Stimulated activated CD4-positive, alpha-beta T cell treated with anti-CD3 and anti-CD28 coated beads, Interleukin-15, amount 100 ng/mL, for 24 hours (primary cell): ENCODE measurements around the gene WASHC1.
"Not testable (repeated sequence)": the region's sequence is repeated elsewhere in the genome, so short reads cannot be mapped to it uniquely, and the experiment has no call there.

Experiments used
- DNase-seq: peaks from one replicate; pipeline ENCODE4 v3.0.0-alpha.2; 2020

Gene WASHC1

GRCh38 chr9:29356-29755 is at the start of gene WASHC1:
Gene WASHC1 (minus strand): TSS chr9:29456. CDS start chr9:24999, 4,457 bp downstream.
- DNase-seq, result not testable (repeated sequence)

GRCh38 chr9:78333-78732 is 49.1 kb upstream of the WASHC1 start:
- DNase-seq, result not testable (repeated sequence)

GRCh38 chr9:76389-76788 is 47.1 kb upstream of the WASHC1 start:
- not testable (repeated sequence) for DNase-seq

GRCh38 chr9:73900-74525 is 44.8 kb upstream of the WASHC1 start:
- DNase-seq, result not testable (repeated sequence)

- peak; percentile 30 for DNase-seq
These were observed 44.0 kb upstream of the WASHC1 start for GRCh38 chr9:73076-73899.

GRCh38 chr9:63031-63629 is 33.9 kb upstream of the WASHC1 start:
- DNase-seq, result peak; percentile 35

GRCh38 chr9:52678-53077 is 23.4 kb upstream of the WASHC1 start:
- DNase-seq, result not testable (repeated sequence)

GRCh38 chr9:48190-48842 is 19.1 kb upstream of the WASHC1 start:
- DNase-seq, result not testable (repeated sequence)

GRCh38 chr9:46639-47271 is 17.5 kb upstream of the WASHC1 start:
- not testable (repeated sequence) for DNase-seq

- not testable (repeated sequence) for DNase-seq
These were observed 16.9 kb upstream of the WASHC1 start for GRCh38 chr9:46164-46563.

GRCh38 chr9:45180-45878 is 16.1 kb upstream of the WASHC1 start:
- DNase-seq, result not testable (repeated sequence)

GRCh38 chr9:44416-44815 is 15.2 kb upstream of the WASHC1 start:
- not testable (repeated sequence) for DNase-seq

GRCh38 chr9:43636-44035 is 14.4 kb upstream of the WASHC1 start:
- DNase-seq, result not testable (repeated sequence)

- DNase-seq, result not testable (repeated sequence)
These were observed 13.9 kb upstream of the WASHC1 start for GRCh38 chr9:43116-43515.

GRCh38 chr9:41819-42218 is 12.6 kb upstream of the WASHC1 start:
- DNase-seq, result not testable (repeated sequence)

- not testable (repeated sequence) for DNase-seq
These were observed 12.0 kb upstream of the WASHC1 start for GRCh38 chr9:41261-41676.

GRCh38 chr9:32308-32707 is 3.1 kb upstream of the WASHC1 start:
- DNase-seq, result not testable (repeated sequence)

GRCh38 chr9:28775-29174 is 481 bp downstream of the WASHC1 start:
- DNase-seq, result not testable (repeated sequence)

- not testable (repeated sequence) for DNase-seq
These were observed 7.6 kb downstream of the WASHC1 start for GRCh38 chr9:21621-22020.

- DNase-seq, result not testable (repeated sequence)
These were observed 12.4 kb downstream of the WASHC1 start for GRCh38 chr9:16875-17274.

GRCh38 chr9:14129-14809 is 15.0 kb downstream of the WASHC1 start:
- not testable (repeated sequence) for DNase-seq
